ENCODE data around the gene NCEH1. TPM values are rescaled to one million over a fixed set of nuclear protein-coding genes. Genes with fewer than 3 reads are reported as not detected.

The NCEH1 gene
- total and polyA plus RNA-seq, 2 experiments from 2014 or later: 1.8 to 4.9 TPM

DNA sequence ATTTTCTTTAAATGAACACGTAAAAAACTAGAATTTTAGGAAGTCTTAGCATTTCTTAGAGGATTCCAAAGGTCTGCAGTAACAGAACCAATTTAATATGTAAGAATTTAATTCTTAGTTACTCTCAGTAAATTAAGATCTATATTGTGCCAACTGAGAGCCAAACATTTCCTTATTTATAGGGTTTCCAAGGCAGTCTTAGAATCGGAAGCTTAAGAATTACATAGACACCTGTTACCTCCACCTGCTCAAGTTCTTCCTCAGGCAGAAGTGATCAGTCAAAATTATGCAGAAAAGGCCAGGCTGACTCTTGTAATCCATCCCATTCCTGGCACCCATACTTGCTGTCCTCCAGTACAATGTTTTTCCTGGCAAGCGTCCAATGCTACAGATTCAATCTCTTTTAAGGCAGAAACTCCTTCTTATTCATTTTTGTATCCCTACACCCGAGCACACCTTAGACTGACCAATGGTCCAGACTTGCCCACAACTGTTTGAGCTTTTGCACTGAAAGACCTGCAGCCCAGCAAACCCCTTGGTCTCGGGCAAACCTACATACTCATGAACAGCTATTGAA, 64.3 kb downstream of the NCEH1 start (continued):
- TF ChIP-seq, protein P1, sequence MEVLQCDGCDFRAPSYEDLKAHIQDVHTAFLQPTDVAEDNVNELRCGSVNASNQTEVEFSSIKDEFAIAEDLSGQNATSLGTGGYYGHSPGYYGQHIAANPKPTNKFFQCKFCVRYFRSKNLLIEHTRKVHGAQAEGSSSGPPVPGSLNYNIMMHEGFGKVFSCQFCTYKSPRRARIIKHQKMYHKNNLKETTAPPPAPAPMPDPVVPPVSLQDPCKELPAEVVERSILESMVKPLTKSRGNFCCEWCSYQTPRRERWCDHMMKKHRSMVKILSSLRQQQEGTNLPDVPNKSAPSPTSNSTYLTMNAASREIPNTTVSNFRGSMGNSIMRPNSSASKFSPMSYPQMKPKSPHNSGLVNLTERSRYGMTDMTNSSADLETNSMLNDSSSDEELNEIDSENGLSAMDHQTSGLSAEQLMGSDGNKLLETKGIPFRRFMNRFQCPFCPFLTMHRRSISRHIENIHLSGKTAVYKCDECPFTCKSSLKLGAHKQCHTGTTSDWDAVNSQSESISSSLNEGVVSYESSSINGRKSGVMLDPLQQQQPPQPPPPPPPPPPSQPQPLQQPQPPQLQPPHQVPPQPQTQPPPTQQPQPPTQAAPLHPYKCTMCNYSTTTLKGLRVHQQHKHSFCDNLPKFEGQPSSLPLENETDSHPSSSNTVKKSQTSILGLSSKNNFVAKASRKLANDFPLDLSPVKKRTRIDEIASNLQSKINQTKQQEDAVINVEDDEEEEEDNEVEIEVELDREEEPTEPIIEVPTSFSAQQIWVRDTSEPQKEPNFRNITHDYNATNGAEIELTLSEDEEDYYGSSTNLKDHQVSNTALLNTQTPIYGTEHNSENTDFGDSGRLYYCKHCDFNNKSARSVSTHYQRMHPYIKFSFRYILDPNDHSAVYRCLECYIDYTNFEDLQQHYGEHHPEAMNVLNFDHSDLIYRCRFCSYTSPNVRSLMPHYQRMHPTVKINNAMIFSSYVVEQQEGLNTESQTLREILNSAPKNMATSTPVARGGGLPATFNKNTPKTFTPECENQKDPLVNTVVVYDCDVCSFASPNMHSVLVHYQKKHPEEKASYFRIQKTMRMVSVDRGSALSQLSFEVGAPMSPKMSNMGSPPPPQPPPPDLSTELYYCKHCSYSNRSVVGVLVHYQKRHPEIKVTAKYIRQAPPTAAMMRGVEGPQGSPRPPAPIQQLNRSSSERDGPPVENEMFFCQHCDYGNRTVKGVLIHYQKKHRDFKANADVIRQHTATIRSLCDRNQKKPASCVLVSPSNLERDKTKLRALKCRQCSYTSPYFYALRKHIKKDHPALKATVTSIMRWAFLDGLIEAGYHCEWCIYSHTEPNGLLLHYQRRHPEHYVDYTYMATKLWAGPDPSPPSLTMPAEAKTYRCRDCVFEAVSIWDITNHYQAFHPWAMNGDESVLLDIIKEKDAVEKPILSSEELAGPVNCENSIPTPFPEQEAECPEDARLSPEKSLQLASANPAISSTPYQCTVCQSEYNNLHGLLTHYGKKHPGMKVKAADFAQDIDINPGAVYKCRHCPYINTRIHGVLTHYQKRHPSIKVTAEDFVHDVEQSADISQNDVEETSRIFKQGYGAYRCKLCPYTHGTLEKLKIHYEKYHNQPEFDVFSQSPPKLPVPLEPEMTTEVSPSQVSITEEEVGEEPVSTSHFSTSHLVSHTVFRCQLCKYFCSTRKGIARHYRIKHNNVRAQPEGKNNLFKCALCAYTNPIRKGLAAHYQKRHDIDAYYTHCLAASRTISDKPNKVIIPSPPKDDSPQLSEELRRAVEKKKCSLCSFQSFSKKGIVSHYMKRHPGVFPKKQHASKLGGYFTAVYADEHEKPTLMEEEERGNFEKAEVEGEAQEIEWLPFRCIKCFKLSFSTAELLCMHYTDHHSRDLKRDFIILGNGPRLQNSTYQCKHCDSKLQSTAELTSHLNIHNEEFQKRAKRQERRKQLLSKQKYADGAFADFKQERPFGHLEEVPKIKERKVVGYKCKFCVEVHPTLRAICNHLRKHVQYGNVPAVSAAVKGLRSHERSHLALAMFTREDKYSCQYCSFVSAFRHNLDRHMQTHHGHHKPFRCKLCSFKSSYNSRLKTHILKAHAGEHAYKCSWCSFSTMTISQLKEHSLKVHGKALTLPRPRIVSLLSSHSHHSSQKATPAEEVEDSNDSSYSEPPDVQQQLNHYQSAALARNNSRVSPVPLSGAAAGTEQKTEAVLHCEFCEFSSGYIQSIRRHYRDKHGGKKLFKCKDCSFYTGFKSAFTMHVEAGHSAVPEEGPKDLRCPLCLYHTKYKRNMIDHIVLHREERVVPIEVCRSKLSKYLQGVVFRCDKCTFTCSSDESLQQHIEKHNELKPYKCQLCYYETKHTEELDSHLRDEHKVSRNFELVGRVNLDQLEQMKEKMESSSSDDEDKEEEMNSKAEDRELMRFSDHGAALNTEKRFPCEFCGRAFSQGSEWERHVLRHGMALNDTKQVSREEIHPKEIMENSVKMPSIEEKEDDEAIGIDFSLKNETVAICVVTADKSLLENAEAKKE (CRISPR knock-in tag; IDR thresholded peaks at IDR 0.05): no peak
- TF ChIP-seq POLR2AphosphoS5 (IDR thresholded peaks at IDR 0.05; ENCODE audit: low read depth) (no peak), EZH2phosphoT487 (IDR thresholded peaks at IDR 0.05; ENCODE audit: unreplicated experiment) (no peak), CREB1 (CRISPR knock-in tag; IDR thresholded peaks at IDR 0.05; ENCODE audit: low read depth) (no peak), EZH2 (IDR thresholded peaks at IDR 0.05; ENCODE audit: low read depth, unreplicated experiment) (no peak)
- TF ChIP-seq, protein P2, sequence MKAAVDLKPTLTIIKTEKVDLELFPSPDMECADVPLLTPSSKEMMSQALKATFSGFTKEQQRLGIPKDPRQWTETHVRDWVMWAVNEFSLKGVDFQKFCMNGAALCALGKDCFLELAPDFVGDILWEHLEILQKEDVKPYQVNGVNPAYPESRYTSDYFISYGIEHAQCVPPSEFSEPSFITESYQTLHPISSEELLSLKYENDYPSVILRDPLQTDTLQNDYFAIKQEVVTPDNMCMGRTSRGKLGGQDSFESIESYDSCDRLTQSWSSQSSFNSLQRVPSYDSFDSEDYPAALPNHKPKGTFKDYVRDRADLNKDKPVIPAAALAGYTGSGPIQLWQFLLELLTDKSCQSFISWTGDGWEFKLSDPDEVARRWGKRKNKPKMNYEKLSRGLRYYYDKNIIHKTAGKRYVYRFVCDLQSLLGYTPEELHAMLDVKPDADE (IDR thresholded peaks at IDR 0.05): no peak

DNA sequence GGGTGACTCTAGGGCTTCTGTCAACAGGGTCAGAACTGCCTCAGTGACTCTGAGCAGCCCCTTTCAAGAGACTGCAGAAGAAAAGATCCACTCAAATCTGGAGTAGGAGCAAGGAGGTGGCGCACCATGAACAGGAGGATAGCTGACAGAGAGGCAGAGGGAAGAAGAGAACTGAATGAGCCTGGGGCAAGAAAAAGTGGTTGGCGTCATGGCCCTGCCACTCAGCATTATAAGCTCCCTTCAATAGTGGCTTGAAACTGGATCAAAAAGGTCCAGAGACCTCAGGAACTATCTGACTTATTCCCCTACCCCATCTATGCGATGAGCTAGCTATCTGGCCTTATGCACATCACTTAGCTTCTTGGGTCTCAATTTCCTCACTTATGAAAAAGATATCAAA, 66.6 kb downstream of the NCEH1 start:
- no peaks in the 10 kb centered on the region for H3K27me3 ChIP-seq (ENCODE audit: insufficient read depth)
- ATAC-seq (no peak), DNase-seq (ENCODE audit: low spot score) (no peak)
- H3F3A ChIP-seq (replicated peaks; ENCODE audit: low read depth): no peaks in the 10 kb centered on the region
- no peak overlapping the region for H3K27ac ChIP-seq (ENCODE audit: low read depth)
- no peak overlapping the region for H3K4me3 ChIP-seq
- H3K36me3 ChIP-seq (ENCODE audit: insufficient read depth): no peaks in the 10 kb centered on the region
- H3K79me2 ChIP-seq (replicated peaks; ENCODE audit: insufficient read depth): no peaks in the 10 kb centered on the region
- H3K9me3 Mint-ChIP-seq: no peaks in the 10 kb centered on the region
- peaks cover 7% of the 10 kb centered on the region for H3K27me3 Mint-ChIP-seq (ENCODE audit: insufficient read depth, low read depth, poor library complexity)
- no peak overlapping the region for H2AFZ ChIP-seq
- H3K4me2 ChIP-seq: no peak overlapping the region
- peaks cover 9% of the 10 kb centered on the region for H3K4me1 Mint-ChIP-seq
- no peaks in the 10 kb centered on the region; the same call in 2 of the 3 replicates for H3K36me3 Mint-ChIP-seq (ENCODE audit: low read depth)
- H4K20me1 ChIP-seq (replicated peaks; ENCODE audit: insufficient read depth): no peaks in the 10 kb centered on the region
- peaks cover 2% of the 10 kb centered on the region; the same call in 1 of the 2 replicates for H3K4me1 ChIP-seq (ENCODE audit: insufficient read depth)
- no peaks in the 10 kb centered on the region for H3K9me2 ChIP-seq (ENCODE audit: insufficient read depth)
- H3K4me3 Mint-ChIP-seq: no peak overlapping the region
- no peak overlapping the region for H3K27ac Mint-ChIP-seq
- no peak for TF ChIP-seq NANOG (IDR thresholded peaks at IDR 0.05; ENCODE audit: borderline replicate concordance)
- no peak for TF ChIP-seq ZNF114 (CRISPR knock-in tag; IDR thresholded peaks at IDR 0.05)
- TF ChIP-seq, protein P3, sequence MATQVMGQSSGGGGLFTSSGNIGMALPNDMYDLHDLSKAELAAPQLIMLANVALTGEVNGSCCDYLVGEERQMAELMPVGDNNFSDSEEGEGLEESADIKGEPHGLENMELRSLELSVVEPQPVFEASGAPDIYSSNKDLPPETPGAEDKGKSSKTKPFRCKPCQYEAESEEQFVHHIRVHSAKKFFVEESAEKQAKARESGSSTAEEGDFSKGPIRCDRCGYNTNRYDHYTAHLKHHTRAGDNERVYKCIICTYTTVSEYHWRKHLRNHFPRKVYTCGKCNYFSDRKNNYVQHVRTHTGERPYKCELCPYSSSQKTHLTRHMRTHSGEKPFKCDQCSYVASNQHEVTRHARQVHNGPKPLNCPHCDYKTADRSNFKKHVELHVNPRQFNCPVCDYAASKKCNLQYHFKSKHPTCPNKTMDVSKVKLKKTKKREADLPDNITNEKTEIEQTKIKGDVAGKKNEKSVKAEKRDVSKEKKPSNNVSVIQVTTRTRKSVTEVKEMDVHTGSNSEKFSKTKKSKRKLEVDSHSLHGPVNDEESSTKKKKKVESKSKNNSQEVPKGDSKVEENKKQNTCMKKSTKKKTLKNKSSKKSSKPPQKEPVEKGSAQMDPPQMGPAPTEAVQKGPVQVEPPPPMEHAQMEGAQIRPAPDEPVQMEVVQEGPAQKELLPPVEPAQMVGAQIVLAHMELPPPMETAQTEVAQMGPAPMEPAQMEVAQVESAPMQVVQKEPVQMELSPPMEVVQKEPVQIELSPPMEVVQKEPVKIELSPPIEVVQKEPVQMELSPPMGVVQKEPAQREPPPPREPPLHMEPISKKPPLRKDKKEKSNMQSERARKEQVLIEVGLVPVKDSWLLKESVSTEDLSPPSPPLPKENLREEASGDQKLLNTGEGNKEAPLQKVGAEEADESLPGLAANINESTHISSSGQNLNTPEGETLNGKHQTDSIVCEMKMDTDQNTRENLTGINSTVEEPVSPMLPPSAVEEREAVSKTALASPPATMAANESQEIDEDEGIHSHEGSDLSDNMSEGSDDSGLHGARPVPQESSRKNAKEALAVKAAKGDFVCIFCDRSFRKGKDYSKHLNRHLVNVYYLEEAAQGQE (IDR thresholded peaks at IDR 0.05; ENCODE audit: unreplicated experiment): no peak
- no peak for TF ChIP-seq EZH2 (IDR thresholded peaks at IDR 0.05; ENCODE audit: low read depth, unreplicated experiment)
- TF ChIP-seq, protein P2 (IDR thresholded peaks at IDR 0.05): no peak
- TF ChIP-seq EZH2phosphoT487 (IDR thresholded peaks at IDR 0.05; ENCODE audit: unreplicated experiment): no peak
- TF ChIP-seq, protein P4, sequence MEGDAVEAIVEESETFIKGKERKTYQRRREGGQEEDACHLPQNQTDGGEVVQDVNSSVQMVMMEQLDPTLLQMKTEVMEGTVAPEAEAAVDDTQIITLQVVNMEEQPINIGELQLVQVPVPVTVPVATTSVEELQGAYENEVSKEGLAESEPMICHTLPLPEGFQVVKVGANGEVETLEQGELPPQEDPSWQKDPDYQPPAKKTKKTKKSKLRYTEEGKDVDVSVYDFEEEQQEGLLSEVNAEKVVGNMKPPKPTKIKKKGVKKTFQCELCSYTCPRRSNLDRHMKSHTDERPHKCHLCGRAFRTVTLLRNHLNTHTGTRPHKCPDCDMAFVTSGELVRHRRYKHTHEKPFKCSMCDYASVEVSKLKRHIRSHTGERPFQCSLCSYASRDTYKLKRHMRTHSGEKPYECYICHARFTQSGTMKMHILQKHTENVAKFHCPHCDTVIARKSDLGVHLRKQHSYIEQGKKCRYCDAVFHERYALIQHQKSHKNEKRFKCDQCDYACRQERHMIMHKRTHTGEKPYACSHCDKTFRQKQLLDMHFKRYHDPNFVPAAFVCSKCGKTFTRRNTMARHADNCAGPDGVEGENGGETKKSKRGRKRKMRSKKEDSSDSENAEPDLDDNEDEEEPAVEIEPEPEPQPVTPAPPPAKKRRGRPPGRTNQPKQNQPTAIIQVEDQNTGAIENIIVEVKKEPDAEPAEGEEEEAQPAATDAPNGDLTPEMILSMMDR (conservative IDR thresholded peaks at IDR 0.05; ENCODE audit: low read depth in 2 of 2): no peak
